22Rv1 (cell line): Measurements from ENCODE around the gene SERPIND1.

ENCODE experiments used
- ZFX ChIP-seq: fragments of 450-650 bp; IDR thresholded peaks from 2 replicates; pipeline ENCODE4 v1.6.1; 2017; ENCODE audit warnings: antibody characterized with exemption, borderline replicate concordance
- TF ChIP-seq, protein P1 (sequence below): fragments of 450-650 bp; IDR thresholded peaks from 2 replicates; pipeline ENCODE4 v1.5.1; 2017; ENCODE audit warnings: mild to moderate bottlenecking

GRCh38 chr22:20773793-20774212 is at the start of gene SERPIND1:
- TF ChIP-seq, protein P1, sequence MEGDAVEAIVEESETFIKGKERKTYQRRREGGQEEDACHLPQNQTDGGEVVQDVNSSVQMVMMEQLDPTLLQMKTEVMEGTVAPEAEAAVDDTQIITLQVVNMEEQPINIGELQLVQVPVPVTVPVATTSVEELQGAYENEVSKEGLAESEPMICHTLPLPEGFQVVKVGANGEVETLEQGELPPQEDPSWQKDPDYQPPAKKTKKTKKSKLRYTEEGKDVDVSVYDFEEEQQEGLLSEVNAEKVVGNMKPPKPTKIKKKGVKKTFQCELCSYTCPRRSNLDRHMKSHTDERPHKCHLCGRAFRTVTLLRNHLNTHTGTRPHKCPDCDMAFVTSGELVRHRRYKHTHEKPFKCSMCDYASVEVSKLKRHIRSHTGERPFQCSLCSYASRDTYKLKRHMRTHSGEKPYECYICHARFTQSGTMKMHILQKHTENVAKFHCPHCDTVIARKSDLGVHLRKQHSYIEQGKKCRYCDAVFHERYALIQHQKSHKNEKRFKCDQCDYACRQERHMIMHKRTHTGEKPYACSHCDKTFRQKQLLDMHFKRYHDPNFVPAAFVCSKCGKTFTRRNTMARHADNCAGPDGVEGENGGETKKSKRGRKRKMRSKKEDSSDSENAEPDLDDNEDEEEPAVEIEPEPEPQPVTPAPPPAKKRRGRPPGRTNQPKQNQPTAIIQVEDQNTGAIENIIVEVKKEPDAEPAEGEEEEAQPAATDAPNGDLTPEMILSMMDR: no peak
- no peak for TF ChIP-seq ZFX
